IMR-90 (cell line): ENCODE data around the gene GOT2. TPM values are rescaled to one million over a fixed set of nuclear protein-coding genes. Genes with fewer than 3 reads are reported as not detected.

Source experiments
- ATAC-seq: fragments of 200-7000 bp; cut with Tn5 transposase; 2 replicates; pipeline ENCODE4 v1.9.1; 2020; ENCODE audit warnings: low read depth, mild to moderate bottlenecking, moderate library complexity
- BruUV-seq: library from RNA; stranded (reverse); fragments of 400-500 nt; replicated peaks from 2 replicates; lab custom pipeline; 2021; lab: Mats Ljungman, UMichigan
- CTCF ChIA-PET: fragments of 300-600 bp; formaldehyde crosslinking; extraction: SDS; loops from one replicate; lab custom pipeline; 2021; ENCODE audit warnings: antibody characterized with exemption; lab: Yijun Ruan, JAX
- POLR2A ChIA-PET: fragments of 300-600 bp; sonication (Branson Sonifier 250); formaldehyde crosslinking; loops from one replicate; lab custom pipeline; 2022; ENCODE audit warnings: antibody characterized with exemption; ENCODE audit not compliant: unreplicated experiment; lab: Charles Lee
- DNase-seq: peaks from one replicate; pipeline ENCODE4 v3.0.0; 2013
- H2AFZ ChIP-seq: replicated peaks from 2 replicates; pipeline ENCODE3; 2013; ENCODE audit warnings: low read length, mild to moderate bottlenecking; ENCODE audit not compliant: poor library complexity
- H2AK5ac ChIP-seq: 2 replicates; pipeline ENCODE4 v1.6.1; 2013; ENCODE audit warnings: low read depth, low read length, inconsistent platforms
- H2AK9ac ChIP-seq: replicated peaks from 2 replicates; pipeline ENCODE3; 2013; ENCODE audit warnings: mild to moderate bottlenecking, low read depth, low read length, moderate library complexity; ENCODE audit not compliant: poor library complexity
- H2BK120ac ChIP-seq: 2 replicates; pipeline ENCODE4 v1.6.1; 2013; ENCODE audit warnings: low read depth, low read length, inconsistent platforms
- H2BK15ac ChIP-seq: 3 replicates; pipeline ENCODE4 v1.6.1; 2013; ENCODE audit warnings: low read depth, low read length, inconsistent platforms
- H2BK20ac ChIP-seq: 2 replicates; pipeline ENCODE4 v1.6.1; 2013; ENCODE audit warnings: low read depth, mild to moderate bottlenecking, inconsistent platforms, low read length, moderate library complexity
- H2BK5ac ChIP-seq: 2 replicates; pipeline ENCODE4 v1.6.1; 2013; ENCODE audit warnings: mild to moderate bottlenecking, low read depth, low read length, inconsistent platforms; ENCODE audit not compliant: poor library complexity, severe bottlenecking
- H3K14ac ChIP-seq: replicated peaks from 2 replicates; pipeline ENCODE4 v1.6.1; 2013; ENCODE audit warnings: low read depth, low read length, inconsistent platforms
- H3K18ac ChIP-seq: 2 replicates; pipeline ENCODE4 v1.6.1; 2013; ENCODE audit warnings: low read depth, low read length, control low read depth
- H3K23ac ChIP-seq: 2 replicates; pipeline ENCODE4 v1.6.1; 2013; ENCODE audit warnings: low read depth, low read length, inconsistent platforms
- H3K27ac ChIP-seq: 2 replicates; pipeline ENCODE4 v1.5.1; 2013; ENCODE audit warnings: mild to moderate bottlenecking, control low read depth, low read length; ENCODE audit not compliant: insufficient read depth
- H3K27me3 ChIP-seq: 2 replicates; pipeline ENCODE4 v1.6.1; 2013; ENCODE audit warnings: low read length; ENCODE audit not compliant: control insufficient read depth, insufficient read depth
- H3K36me3 ChIP-seq: 2 replicates; pipeline ENCODE4 v1.6.1; 2013; ENCODE audit warnings: low read length, mixed read lengths; ENCODE audit not compliant: control insufficient read depth, insufficient read depth
- H3K4ac ChIP-seq: 2 replicates; pipeline ENCODE4 v1.6.1; 2013; ENCODE audit warnings: low read depth, low read length, inconsistent platforms
- H3K4me1 ChIP-seq: 2 replicates; pipeline ENCODE4 v1.6.1; 2013; ENCODE audit warnings: low read length, mixed read lengths; ENCODE audit not compliant: control insufficient read depth, insufficient read depth
- H3K4me2 ChIP-seq: 2 replicates; pipeline ENCODE4 v1.6.1; 2013; ENCODE audit warnings: low read depth, mild to moderate bottlenecking, control low read depth, low read length, moderate library complexity
- H3K4me3 ChIP-seq: 2 replicates; pipeline ENCODE4 v1.5.1; 2013; ENCODE audit warnings: low read depth, mild to moderate bottlenecking, control low read depth, low read length, moderate library complexity; ENCODE audit not compliant: insufficient read depth
- H3K56ac ChIP-seq: 2 replicates; pipeline ENCODE4 v1.6.1; 2013; ENCODE audit warnings: low read length, inconsistent platforms; ENCODE audit not compliant: insufficient read depth; ENCODE audit errors: extremely low read depth
- H3K79me1 ChIP-seq, 2 experiments: 2 replicates each; pipeline ENCODE4 v1.6.1; 2013; ENCODE audit warnings: low read length in 2 of 2, inconsistent platforms in 1 of 2, low read depth in 1 of 2
- H3K9ac ChIP-seq: 2 replicates; pipeline ENCODE4 v1.6.1; 2013; ENCODE audit warnings: low read depth, low read length, control low read depth
- H3K9me1 ChIP-seq: 2 replicates; pipeline ENCODE4 v1.6.1; 2013; ENCODE audit warnings: low read length, inconsistent platforms; ENCODE audit not compliant: insufficient read depth
- H3K9me3 ChIP-seq: 2 replicates; pipeline ENCODE4 v1.6.1; 2013; ENCODE audit warnings: low read length; ENCODE audit not compliant: control insufficient read depth, insufficient read depth
- H4K20me1 ChIP-seq: 2 replicates; pipeline ENCODE4 v1.6.1; 2013; ENCODE audit warnings: low read length, inconsistent platforms; ENCODE audit not compliant: insufficient read depth
- H4K5ac ChIP-seq: 2 replicates; pipeline ENCODE4 v1.6.1; 2013; ENCODE audit warnings: mild to moderate bottlenecking, low read depth, low read length, control low read depth
- H4K8ac ChIP-seq, 2 experiments: 2 replicates each; pipeline ENCODE4 v1.6.1; 2013; ENCODE audit warnings: low read depth in 2 of 2, low read length in 2 of 2, control low read depth in 1 of 2, inconsistent platforms in 1 of 2
- H4K91ac ChIP-seq: 2 replicates; pipeline ENCODE4 v1.6.1; 2013; ENCODE audit warnings: low read depth, low read length, inconsistent platforms; ENCODE audit not compliant: insufficient read depth
- BHLHE40 ChIP-seq: fragments of 150-350 bp; IDR thresholded peaks from 2 replicates; pipeline ENCODE4 v1.6.1; 2016; ENCODE audit warnings: mild to moderate bottlenecking, low read depth, low read length
- CEBPB ChIP-seq: IDR thresholded peaks from 2 replicates; pipeline ENCODE4 v1.6.1; 2012; ENCODE audit warnings: low read depth, low read length, improper control_type of control experiment
- CHD1 ChIP-seq: IDR thresholded peaks from 2 replicates; pipeline ENCODE4 v1.6.1; 2012; ENCODE audit warnings: low read depth, low read length, improper control_type of control experiment
- CTCF ChIP-seq: conservative IDR thresholded peaks from 2 replicates; pipeline ENCODE4 v1.5.1; 2012; ENCODE audit warnings: mild to moderate bottlenecking, low read depth, low read length, improper control_type of control experiment
- FOS ChIP-seq: fragments of 150-350 bp; IDR thresholded peaks from 2 replicates; pipeline ENCODE4 v1.6.1; 2016; ENCODE audit warnings: low read depth, low read length
- MAFK ChIP-seq: IDR thresholded peaks from 2 replicates; pipeline ENCODE4 v1.6.1; 2012; ENCODE audit warnings: low read depth, low read length, improper control_type of control experiment
- MXI1 ChIP-seq: IDR thresholded peaks from 2 replicates; pipeline ENCODE4 v1.6.1; 2012; ENCODE audit warnings: low read depth, mild to moderate bottlenecking, low read length, moderate library complexity, borderline replicate concordance
- NFE2L2 ChIP-seq: fragments of 150-350 bp; IDR thresholded peaks from 2 replicates; pipeline ENCODE4 v1.6.1; 2016; ENCODE audit warnings: low read depth, mild to moderate bottlenecking, low read length
- RCOR1 ChIP-seq: IDR thresholded peaks from 2 replicates; pipeline ENCODE4 v1.6.1; 2012; ENCODE audit warnings: mild to moderate bottlenecking, low read length, improper control_type of control experiment; ENCODE audit not compliant: insufficient replicate concordance
- RFX5 ChIP-seq: IDR thresholded peaks from 2 replicates; pipeline ENCODE4 v1.8.0; 2012; ENCODE audit warnings: low read depth, mild to moderate bottlenecking, low read length, moderate library complexity
- SMC3 ChIP-seq: fragments of 150-350 bp; IDR thresholded peaks from 2 replicates; pipeline ENCODE4 v1.6.1; 2016; ENCODE audit warnings: low read depth, mild to moderate bottlenecking, antibody characterized with exemption, low read length, moderate library complexity
- dilution Hi-C: fragments of 300-500 bp; cut with HindIII; formaldehyde crosslinking; loops from one replicate; pipeline ENCODE4 v1.14.3; 2018; ENCODE audit warnings: low sequenced_read_pairs; ENCODE audit not compliant: unreplicated experiment
- in situ Hi-C: fragments of 300-500 bp; cut with MboI; formaldehyde crosslinking; loops from 3 replicates; pipeline ENCODE4 v1.14.3; 2019; ENCODE audit warnings: low sequenced_read_pairs, inconsistent platforms, mixed read lengths
- intact Hi-C: fragments of 100-400 bp; cut with micrococcal nuclease; formaldehyde crosslinking; loops from 2 replicates; pipeline ENCODE4 v1.10.0; 2022
- polyA plus RNA-seq, 3 experiments: library from polyadenylated mRNA; depleted of rRNA; stranded (reverse); fragments of >200 nt; gene quantifications; 2 replicates each; pipeline ENCODE4 v1.2.3, GENCODE V29; 2012; ENCODE audit warnings: low replicate concordance in 1 of 3
- total RNA-seq: library from RNA; depleted of rRNA; stranded (reverse); fragments of >200 nt; gene quantifications from 2 replicates; pipeline ENCODE4 v1.2.3, GENCODE V29; 2012
- TF ChIP-seq, protein P1 (sequence below): fragments of 150-350 bp; IDR thresholded peaks from 2 replicates; pipeline ENCODE4 v1.6.1; 2016; ENCODE audit warnings: low read depth, mild to moderate bottlenecking, low read length, moderate library complexity, borderline replicate concordance
- TF ChIP-seq, protein P2 (sequence below): fragments of 150-350 bp; IDR thresholded peaks from 2 replicates; pipeline ENCODE4 v1.6.1; 2017; ENCODE audit warnings: mild to moderate bottlenecking, antibody characterized with exemption, low read length, low read depth

GOT2 gene
- total and polyA plus RNA-seq, 2 of the 4 experiments (the other 2 are of a cell fraction) = 50.2 to 60.2 TPM

GRCh38 chr16:58741976-58742375, 7.9 kb upstream of the GOT2 start:
- no peak for ATAC-seq
- Histone ChIP-seq H3K4me2 (no peak overlapping the region), H4K91ac (no peak overlapping the region), H4K5ac (no peak overlapping the region), H2AK5ac (no peak overlapping the region), H3K9me1 (no peaks in the 10 kb centered on the region), H3K56ac (no peak overlapping the region), H3K4me1 (no peaks in the 10 kb centered on the region), H2BK15ac (no peak overlapping the region), H2AK9ac (no peak overlapping the region), H2AFZ (no peak overlapping the region), H3K9ac (no peak overlapping the region), H3K79me1 (no peaks in the 10 kb centered on the region), H3K4ac (no peak overlapping the region), H3K27ac (no peak overlapping the region), H2BK5ac (no peak overlapping the region), H3K4me3 (no peak overlapping the region), H3K27me3 (peaks cover 3% of the 10 kb centered on the region; the same call in 1 of the 2 replicates), H2BK120ac (no peak overlapping the region), H3K36me3 (no peaks in the 10 kb centered on the region), H3K23ac (no peak overlapping the region), H3K14ac (no peak overlapping the region), H4K8ac (no peak overlapping the region), H3K18ac (no peak overlapping the region), H3K9me3 (no peaks in the 10 kb centered on the region), H2BK20ac (no peak overlapping the region), H4K20me1 (no peaks in the 10 kb centered on the region)
- intact Hi-C loops = no loop called here
- ChIA-PET POLR2A (no interaction called here), CTCF (no interaction called here)
- dilution Hi-C loops = no loop called here
- no peak for DNase-seq
- TF ChIP-seq NFE2L2 = no peak
- no peak for TF ChIP-seq MXI1
- no peak for TF ChIP-seq BHLHE40
- TF ChIP-seq SMC3 = no peak
- no peak for TF ChIP-seq CTCF
- TF ChIP-seq RCOR1 = no peak
- no peak for TF ChIP-seq RFX5
- TF ChIP-seq, protein P1, sequence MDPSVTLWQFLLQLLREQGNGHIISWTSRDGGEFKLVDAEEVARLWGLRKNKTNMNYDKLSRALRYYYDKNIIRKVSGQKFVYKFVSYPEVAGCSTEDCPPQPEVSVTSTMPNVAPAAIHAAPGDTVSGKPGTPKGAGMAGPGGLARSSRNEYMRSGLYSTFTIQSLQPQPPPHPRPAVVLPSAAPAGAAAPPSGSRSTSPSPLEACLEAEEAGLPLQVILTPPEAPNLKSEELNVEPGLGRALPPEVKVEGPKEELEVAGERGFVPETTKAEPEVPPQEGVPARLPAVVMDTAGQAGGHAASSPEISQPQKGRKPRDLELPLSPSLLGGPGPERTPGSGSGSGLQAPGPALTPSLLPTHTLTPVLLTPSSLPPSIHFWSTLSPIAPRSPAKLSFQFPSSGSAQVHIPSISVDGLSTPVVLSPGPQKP = no peak
- TF ChIP-seq FOS = no peak
- TF ChIP-seq, protein P2, sequence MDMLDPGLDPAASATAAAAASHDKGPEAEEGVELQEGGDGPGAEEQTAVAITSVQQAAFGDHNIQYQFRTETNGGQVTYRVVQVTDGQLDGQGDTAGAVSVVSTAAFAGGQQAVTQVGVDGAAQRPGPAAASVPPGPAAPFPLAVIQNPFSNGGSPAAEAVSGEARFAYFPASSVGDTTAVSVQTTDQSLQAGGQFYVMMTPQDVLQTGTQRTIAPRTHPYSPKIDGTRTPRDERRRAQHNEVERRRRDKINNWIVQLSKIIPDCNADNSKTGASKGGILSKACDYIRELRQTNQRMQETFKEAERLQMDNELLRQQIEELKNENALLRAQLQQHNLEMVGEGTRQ = no peak
- TF ChIP-seq CHD1 = no peak
- no peak for TF ChIP-seq CEBPB
- TF ChIP-seq MAFK = no peak
- no TSS peak for BruUV-seq
- in situ Hi-C loops = no loop called here
